NCI-H345 treated with DMSO at 0.1 percent for 48 hours (cell line): ENCODE measurements around the gene TDRD3.

Experiments used
- DNase-seq: peaks from one replicate; lab custom pipeline; 2025; ENCODE audit not compliant: unreplicated experiment; lab: John Stamatoyannopoulos, UW

TDRD3 gene

DNA sequence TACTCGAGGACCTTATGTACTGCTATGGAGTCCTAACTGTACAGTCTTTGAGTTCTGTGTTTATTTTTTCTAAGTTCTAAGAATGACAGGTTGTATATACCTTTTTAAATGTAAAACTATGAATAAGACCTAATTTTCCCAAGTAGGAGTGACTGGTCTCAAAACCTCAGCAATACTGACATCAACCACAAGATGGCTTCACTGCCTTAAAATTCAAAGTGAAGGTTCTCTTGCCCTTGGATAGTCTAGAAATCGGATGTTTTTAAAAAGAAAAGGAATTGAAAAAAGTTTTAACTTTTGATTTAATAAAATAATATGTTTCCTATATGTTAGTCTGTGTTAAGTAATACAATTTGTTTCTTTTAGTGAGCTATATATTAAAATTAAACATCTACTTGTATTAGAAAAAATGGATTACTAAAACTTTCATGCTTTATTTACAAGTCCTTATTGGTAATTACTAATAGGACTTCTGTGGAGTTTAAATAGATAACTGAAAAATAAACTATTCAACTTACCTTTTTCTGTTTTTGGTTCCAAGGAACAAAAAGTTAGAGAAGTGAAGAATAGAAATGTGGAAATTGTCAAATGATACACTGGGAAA lies 52.0 kb downstream of the TDRD3 start:
- peak; percentile 36 for DNase-seq

DNA sequence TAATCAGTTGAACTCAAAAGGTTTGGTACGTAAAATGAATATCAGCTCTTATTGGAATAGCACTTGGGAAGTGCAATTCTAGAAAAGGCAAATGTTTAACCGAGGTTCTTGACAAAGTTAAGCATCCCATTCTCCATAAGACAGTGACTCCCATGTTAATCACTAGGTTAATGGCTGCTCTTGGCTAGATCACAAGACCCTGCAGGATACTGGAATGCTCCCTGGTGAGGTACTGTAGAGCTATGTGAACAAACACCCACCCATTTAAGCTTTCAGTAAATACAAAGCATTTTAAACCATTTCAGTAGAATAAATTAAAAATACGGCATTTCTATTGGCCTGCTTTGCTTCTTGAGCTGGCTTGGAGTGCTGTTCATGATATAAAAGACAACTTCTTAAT lies 56.5 kb downstream of the TDRD3 start:
- DNase-seq, result no peak

DNA sequence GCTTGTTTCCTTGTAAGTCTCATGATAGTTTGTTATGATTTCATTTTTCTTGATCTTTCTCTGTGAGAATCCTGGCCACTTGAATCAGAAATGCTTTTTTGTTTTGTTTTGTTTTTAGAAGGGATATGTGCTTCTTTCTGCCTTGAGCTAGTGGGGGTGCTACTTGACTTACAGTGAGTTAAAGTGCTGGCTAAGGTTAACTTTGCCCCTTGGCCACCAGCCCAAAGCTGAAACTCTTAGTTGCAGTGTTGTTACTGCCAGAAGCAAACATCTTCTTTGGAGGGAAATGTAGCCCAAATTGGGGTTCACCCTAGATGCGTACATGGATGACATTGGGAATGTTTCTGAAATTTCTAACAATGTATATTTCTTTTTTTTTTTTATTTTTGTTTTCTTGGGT lies 57.4 kb downstream of the TDRD3 start:
- no peak for DNase-seq

DNA sequence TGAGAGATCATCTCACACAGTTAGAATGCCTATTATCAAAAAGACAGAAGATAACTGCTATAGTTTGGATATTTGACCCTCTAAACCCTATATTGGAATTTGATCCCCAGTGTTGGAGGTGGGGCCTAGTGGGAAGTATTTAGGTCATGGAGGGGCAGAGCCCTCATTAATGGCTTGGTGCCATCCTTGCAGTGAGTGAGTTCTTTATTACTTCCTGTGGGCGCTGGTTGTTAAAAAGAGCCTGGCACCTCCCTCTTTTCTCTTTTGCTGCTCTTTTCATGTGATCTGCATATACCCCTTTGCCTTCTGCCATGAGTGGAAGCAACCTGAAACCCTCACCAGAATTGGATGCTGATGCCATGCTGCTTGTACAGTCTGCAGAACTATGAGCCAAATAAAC lies 66.8 kb downstream of the TDRD3 start:
- no peak for DNase-seq

DNA sequence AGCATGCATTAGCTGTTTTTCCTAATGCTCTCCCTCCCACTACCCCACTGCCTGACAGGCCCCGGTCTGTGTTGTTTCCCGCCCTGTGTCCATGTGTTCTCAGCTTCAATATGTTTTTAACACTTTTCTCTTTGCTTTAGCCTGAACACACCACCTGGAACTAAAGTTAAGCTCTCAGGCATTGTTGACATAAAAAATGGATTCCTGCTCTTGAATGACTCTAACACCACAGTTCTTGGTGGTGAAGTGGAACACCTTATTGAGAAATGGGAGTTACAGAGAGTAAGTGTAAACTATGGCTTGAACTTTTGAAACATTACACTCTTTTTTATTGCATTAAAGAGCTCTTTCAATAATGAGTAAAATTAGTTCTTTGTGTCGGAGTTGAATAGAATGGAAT lies 70.1 kb downstream of the TDRD3 start:
- DNase-seq, result peak; percentile 90

DNA sequence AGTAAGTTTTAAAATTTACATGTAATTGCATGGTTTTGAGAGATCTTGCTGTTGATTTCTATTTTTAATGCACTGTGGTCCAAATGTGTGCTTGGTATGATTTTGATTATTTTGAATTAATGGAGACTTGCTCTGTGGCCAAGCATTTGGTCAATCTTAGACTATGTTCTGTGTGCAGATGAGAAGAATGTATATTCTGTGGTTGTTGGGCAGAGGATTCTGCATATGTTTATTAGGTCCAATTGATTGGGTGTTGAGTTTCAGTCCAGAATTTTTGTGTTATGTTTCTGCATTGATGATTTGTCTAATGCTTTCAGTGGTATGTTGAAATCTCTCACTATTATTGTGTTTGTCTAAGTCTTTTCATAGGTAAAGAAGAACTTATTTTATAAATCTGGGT lies 82.3 kb downstream of the TDRD3 start:
- no peak for DNase-seq

DNA sequence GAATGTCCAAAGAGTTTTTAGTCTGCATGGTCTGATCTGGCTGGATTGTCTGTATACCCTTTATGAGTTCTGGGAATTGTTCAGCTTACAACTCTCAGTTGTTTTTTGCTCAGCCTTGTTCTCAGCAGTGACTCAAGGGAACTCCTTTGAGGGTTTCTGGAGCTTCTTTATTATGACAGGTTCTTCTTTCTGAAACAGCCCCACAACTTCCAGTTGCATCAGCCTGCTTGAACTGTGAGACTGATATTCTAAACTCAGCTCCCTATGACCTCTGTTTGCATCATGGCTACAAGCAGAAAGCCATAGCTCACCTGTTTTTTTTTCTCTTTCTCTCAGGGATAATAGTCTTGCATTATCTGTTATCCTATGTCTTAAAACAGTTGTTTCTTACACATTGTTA lies 85.0 kb downstream of the TDRD3 start:
- DNase-seq, result no peak

DNA sequence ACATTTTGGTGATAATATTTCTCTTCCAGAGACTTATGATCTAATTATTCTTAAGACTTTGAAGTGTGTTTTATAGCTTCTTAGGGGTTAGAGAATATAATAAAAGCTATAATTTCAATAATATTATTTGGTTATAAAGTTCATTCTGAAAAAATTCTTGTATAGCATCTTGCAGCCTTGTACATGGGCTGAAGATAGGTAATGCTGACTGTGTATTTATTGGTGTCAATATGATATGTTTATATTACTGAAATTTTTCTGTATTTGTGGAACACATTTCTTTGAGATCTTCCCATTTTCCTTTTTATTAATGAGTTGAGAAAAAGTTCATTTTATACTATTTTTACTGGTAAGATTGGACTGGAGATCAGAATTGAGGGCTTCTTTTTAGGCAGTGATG lies 87.8 kb downstream of the TDRD3 start:
- no peak for DNase-seq

DNA sequence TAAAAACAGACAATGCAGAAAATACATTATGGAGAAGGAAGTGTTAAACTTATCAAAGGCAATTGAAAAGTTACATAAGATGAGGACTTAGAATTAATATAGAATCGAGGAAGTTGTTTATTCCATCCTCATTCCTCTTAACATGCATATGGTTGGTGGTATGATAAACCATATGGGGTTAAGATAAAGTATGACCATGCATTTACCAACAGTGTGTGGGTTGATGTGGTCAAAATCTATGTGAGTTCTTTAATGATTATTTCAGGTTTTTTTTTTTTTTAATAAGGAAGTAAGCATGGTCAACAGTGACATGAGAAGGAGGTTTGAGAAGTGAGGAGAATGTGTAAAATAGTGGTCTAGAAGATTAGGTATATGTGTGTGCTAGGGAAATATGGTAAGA lies 94.5 kb downstream of the TDRD3 start:
- DNase-seq, result no peak

DNA sequence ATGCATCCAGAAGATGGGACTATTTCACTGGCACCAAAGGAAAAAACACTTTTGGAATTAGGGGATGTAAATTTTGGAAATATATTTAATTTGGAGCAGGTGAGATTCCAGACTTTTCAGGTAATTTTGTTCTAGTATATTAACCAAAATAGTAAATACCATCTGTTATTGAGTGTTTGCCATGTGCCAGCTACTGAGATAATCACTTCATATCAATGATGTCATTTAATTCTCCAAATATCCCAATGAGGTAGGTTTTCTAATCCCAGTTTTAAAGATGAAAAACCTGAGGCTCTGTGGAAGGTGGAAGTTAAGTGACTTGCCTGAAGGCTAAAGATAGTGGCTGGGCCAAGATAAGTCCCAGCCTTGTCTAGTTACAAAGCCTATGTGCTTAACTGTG lies 95.2 kb downstream of the TDRD3 start:
- DNase-seq, result no peak

DNA sequence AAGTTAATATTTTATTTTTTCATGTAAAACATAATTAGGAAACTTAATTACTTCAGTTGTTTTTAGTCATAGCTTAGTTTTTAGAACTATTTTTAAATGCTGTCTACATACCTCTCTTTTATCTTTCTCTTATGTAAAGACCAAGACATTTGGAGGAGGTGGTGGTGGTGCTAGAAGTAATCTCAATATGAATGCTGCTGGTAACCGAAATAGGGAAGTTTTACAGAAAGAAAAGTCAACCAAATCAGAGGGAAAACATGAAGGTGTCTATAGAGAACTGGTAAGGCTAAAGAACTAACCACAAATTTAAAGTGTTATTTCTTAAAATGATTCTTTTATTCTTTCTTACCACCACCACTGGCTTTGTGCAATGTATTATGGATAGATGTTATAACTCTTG lies 97.3 kb downstream of the TDRD3 start:
- no peak for DNase-seq

DNA sequence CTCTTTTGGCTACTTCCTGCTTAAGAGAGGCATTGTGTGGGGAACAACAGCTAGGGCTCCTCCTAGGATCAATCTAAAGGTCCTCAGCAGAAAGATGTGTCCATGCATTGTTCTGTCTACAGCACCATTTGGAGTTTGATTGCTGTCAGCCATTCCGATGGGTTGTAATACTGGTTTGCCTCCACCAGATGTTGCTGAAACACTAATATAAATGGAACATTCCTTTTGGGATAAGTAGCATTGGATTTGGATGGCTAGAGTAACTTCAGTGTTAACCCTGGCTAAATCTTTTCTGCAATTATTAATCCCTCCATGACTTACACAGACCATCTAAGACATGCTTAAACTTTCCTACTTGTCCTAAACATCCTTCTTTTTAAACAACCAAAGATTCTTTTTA lies 104.2 kb downstream of the TDRD3 start:
- DNase-seq, result no peak

DNA sequence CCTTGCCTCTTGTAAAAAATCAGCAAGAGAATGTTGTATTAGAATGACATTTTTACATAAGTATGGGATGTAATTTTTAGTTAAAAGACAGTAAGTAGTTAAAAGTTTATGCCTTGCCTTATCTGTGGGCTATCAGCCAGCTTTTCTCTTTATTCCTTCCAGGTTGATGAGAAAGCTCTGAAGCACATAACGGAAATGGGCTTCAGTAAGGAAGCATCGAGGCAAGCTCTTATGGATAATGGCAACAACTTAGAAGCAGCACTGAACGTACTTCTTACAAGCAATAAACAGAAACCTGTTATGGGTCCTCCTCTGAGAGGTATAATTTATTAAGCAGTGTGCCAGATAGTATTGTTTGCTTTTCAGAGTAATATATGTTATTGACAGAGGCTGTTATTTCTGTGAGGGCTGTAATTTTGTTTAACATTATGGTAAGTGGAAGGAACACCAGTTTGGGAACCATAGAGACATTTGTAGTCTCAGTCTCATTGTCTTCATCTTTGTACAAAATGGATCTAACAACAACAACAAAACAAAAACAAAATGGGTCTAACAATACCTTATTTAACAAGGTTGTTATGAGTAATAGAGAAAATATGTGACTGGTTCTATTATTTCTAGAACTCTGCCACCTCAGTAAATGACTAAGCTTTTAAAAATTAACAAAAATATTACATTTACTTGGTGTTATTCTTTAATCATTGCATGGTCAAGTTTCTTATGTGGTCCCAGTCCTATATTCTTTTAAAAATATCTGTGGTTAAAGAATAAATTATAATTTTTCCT lies 112.8 kb downstream of the TDRD3 start:
- no peak for DNase-seq

DNA sequence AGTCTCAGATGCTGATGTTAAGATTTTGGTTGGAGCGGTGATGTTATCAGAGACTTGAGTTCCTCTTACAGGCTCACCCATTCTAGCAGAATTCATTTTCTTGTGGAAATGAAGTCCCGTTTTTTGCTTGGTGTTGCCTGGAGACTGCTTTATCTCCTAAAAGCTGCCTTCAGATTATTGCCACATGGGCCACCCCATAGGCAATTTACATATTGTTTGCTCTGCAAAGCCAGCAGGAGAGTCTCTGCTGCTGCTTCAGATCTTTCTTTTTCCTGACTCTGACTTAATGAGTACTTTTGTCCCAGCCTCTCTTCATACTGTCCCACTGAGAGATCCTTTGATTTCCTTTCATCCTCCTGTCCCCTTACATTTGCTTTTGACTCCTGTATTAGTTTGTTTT lies 114.6 kb downstream of the TDRD3 start:
- DNase-seq, result no peak

DNA sequence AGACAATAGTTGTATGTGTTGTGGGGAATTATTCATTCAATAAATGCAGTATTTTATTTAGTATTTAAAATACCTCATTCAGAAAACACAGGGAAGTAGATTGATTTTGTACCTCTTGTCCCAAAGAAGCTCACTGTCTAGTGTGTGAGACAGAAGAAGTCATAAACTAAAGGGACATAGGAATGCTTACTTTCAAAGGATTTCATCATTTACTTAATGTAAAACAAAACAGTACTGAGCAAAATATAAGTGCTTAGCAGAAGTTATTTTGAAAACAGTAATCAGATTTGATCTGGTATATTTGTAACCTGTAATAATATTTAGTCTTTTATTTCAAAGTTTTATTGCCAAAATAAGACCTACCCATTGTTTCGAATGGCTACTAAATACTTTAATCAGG lies 117.9 kb downstream of the TDRD3 start:
- DNase-seq, result no peak

DNA sequence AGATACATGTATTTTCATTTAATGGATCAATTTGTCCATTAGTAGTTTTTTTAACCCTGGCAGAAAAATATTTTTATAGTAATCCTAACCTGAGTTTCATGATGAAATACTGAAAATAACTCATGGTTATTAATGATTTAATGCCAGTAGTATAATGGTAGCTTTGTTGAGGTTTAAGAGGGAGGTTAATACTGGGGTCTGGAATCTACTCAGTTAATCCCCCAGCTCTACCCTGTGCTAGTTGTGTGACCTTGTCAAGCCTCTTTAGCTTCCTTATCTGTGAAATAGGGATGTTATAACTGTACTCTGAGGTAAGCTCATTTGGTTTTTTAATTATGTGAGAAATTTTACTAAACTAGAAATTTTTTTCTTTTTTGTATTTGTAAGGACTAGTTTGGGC lies 122.5 kb downstream of the TDRD3 start:
- DNase-seq, result no peak

DNA sequence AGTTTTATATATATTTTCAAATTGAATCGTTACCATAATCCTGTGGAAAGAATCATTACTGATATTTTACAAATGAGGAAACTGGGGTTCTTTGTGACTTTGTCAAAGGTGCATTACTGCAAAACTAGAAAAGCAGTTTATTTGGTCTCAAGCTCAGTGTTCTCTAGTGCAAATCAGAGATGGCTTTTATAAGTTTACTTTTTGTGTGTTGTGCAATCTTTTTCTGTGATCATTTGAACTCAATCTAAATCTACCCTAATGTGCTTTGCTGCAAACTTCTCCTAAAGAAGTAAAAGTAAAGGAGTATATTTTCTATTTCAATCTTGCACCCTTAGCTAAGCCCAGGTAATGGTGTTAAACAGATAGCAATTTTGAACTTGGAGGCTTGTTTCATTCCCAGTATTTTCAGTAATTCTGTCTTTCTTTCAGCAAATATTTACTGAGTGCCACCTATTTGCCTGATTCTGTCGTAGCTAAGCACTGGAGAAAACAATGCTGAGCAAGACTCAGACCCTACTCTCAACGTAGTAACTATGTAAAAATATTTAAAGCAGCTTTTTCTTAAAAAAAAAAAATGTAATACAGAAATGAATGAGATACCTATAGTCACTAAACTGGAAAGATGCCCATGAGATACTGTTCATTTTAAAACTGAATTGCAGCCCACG lies 124.0 kb downstream of the TDRD3 start:
- DNase-seq, result no peak

DNA sequence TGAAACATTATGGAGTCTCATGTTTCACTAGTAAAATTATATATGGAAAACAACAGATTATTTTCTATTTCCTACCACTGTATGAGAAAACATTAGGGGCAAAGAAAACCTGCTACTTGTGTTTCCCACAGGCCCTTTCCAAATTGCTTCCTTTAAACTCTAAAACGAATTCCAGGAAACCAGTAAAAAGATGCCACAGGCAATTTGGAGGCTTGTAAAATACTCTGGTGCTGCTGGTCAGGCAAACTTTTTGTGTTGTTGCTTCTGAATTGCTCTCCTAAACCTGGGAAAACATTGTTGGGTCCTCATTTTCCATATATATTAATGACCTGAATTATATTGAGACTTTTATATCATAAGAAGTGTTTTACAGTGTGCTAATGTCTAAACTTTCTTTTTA lies 141.5 kb downstream of the TDRD3 start:
- no peak for DNase-seq

DNA sequence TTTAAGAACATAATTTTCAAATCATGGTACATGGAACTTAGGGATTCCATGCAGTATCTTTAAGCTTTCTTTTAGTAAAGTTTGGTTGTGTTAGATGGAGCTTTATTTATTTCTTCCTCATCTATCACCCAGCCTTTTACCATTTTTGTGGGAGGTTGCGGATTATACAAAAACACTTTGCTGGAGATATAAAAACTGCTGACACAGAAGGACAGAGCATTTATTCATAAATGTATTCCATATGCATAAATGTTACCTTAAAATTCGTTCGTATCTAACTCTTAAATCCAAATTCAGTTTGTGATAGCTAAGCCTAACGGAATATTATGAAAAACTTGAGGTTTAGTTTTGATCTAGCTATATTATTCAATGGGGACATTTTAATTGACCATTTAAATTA lies 143.3 kb downstream of the TDRD3 start:
- no peak for DNase-seq

DNA sequence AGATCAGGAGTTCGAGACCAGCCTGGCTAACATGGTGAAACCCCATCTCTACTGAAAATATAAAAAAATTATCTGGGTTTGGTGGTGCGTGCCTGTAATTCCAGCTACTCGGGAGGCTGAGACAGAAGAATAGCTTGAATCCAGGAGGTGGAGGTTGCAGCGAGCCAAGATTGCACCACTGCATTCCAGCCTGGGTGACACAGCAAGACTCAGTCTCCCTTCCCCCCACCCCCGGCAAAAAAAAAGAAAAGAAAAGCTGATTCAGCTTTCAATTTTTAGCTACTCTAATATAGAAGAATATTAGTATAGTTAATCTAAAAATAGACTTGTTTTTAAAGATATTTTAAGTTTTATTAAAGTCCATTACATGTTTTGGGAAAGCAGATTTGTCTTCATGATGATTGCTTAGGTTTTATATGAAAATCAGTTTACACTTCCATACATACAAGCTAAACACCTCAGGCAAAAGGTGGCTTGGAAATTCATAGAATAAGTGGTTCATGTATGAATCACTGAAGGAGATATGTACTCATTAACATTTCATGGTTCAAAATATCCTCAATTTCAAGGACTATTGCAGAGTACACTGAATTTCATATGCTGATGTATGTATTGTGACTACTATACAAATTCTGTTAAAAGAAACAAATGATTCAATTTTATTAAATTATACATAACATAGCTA lies 165.2 kb downstream of the TDRD3 start:
- DNase-seq, result no peak

DNA sequence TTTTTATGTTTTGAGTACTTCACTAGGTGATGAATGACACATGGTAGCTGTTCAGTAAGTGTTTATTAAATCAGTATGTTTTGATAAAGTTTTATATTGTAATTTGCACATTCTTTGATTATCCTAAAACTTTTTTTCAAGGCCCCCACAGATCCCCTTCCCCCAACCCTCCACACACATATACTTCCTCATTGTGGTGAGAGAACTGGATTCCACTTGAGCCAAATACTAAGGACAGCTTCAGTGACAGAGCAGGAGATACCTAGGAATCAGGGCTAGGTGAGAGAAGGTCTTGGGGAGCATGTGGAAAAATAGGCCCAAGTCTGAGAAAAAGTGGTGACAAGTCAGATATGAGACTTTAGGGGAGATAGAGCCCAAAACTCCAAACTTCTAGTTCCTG lies 174.6 kb downstream of the TDRD3 start:
- DNase-seq, result no peak
